GM12874 (cell line): ENCODE results near the gene FBXL7.

Experiments used
- CTCF ChIP-seq: IDR thresholded peaks from 2 replicates; pipeline ENCODE4 v1.5.1; 2011; ENCODE audit warnings: low read depth, mild to moderate bottlenecking, control low read depth, low read length, moderate library complexity; ENCODE audit not compliant: insufficient read depth

FBXL7 gene

DNA sequence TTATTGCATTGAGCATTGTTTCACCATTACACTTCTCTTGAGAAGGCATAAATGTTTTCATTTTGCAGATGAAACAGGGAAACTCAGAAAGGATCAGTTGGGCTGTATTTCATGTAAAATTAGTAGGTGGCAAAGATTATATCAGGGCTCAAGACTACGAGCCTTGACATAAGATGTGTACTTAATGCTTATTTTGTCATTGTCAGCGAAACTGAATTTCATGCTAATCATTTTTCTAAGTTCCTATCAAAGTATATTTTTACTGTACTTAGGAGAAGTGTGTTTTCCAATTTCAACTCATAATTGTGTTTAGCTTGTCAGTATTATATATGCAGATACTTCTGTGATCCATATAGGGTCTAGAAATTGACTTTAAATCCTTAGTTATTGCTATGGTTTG lies 123.8 kb downstream of the FBXL7 start:
- no peak for TF ChIP-seq CTCF

GRCh38 chr5:15627109-15627508 lies 127.1 kb downstream of the FBXL7 start:
- no peak for TF ChIP-seq CTCF

DNA sequence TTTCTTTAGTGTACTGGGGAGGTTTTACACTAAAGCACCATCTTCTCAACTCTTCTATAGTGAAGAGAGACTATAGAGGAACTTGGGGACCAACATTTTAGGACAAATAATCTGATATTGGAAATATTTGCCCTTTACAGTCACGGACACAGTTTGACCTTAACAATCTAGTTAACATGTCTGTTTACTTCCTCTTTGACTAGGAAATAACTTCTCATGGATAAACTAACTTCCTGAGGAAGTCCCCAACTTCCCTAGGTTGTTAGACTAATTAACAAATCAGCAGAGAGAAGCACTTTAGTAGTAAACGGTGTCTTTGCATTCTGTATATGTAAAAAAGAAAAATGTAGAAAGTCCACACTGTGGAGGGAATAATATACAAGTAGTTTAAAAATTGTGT lies 127.7 kb downstream of the FBXL7 start:
- no peak for TF ChIP-seq CTCF

DNA sequence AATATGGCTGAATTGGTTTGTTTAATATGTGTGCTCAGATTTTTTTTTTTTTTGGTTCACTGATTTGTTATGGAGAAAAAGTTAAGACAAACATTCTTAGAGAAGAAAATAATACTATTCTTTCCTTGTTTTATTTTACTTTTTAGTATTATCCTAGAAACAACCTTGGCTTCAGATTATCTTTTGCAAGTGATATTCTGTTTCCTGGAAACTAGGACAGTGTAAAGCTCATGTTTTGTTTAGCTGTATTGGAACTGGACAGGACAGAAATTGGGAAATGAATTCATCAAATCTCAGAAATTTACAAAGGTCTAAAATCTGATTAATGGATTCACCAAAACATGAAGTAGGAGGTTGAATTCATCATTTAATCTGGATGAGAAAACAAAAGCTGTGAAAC lies 130.5 kb downstream of the FBXL7 start:
- no peak for TF ChIP-seq CTCF

DNA sequence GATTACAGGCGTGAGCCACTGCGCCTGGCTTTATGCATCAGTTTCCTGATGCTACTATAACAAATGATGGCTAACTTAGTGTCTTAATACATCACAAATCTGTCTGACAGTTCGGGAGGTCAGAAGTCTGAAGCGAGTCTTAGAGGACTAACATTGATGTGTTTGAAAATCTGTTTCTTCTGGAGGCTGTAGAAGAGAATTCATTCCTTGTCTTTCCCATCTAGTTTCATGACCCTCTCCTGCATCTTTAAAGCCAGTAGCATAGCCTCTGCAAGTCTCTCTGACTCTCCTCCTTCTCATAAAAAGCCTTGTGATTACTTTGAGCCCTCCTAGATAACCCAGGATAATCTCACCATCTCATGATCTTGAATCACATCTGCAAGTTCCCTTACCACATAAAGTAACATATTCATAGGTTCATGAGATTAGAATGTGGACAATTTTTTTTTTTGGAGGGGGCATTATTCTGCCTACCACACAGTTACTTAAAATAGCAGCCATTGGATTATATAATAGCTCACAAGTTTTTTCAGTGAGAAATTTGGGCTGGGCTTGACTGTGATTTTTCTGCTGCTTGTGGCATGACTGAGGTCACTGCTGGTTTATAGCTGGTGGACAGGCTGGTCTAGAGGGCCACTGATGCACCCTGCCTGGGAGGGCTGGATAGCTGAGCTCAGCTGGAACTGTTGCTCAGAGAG lies 134.8 kb downstream of the FBXL7 start:
- TF ChIP-seq CTCF, result no peak

DNA sequence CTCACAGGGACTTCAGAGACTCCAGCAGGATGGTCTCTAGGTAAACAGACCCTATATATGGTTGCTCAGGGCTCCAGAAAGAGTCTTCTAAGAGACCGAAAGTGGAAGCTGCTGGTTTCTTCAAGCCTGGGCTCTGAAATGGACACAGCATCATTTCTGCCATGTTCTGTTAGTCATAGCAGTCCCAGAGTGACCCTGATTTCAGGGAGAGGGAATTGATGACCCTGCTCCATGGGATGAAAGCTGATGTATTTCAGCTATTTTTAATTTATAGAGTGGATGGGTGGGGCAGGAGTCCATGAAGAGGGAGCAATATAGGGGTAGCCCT lies 135.3 kb downstream of the FBXL7 start:
- TF ChIP-seq CTCF, result no peak

- TF ChIP-seq CTCF, result no peak
These were observed 137.4 kb downstream of the FBXL7 start for GRCh38 chr5:15637345-15637744.
